Prostate gland (tissue), 2 donors: Measurements from ENCODE around the gene AUTS2.

ENCODE experiments used
- POLR2A ChIP-seq: fragments of 450-650 bp; IDR thresholded peaks from one replicate; pipeline ENCODE4 v1.6.1; 2016; ENCODE audit warnings: antibody characterized with exemption, mild to moderate bottlenecking
- POLR2AphosphoS5 ChIP-seq: sonication (generic); formaldehyde crosslinking; IDR thresholded peaks from one replicate; pipeline ENCODE4 v1.6.1; 2017; ENCODE audit warnings: antibody characterized with exemption
- TF ChIP-seq, protein P1 (sequence below), 4 experiments: fragments of 200-600 bp in 2 of 4; fragments of 450-650 bp in 2 of 4; sonication (generic) in 2 of 4; IDR thresholded peaks; 1 replicate in 3 of 4; 2 replicates in 1 of 4; pipeline ENCODE4 v1.5.1; 2016 to 2019; ENCODE audit warnings: antibody characterized with exemption in 4 of 4, mild to moderate bottlenecking in 2 of 4, moderate library complexity in 2 of 4

DNA sequence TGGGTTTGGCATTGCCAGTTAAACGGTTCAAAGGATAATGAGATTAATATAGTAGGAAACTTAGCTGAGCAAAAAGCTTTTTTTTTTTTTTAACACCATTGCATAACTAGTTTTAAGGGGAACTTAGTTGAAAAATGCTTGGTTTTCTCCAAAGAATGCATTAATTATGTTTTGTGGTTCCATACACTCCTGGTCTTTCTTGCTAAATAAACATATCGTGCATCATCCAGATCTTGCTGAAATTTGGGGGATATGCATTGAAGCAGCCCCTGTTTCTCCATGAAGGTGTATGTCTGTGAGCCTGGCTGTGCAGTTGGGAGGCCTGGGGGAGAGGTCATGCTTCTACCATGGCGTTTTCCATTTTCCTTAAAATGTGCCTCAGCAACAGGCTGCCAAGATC is 975.4 kb downstream of the AUTS2 start:
- TF ChIP-seq, protein P1, sequence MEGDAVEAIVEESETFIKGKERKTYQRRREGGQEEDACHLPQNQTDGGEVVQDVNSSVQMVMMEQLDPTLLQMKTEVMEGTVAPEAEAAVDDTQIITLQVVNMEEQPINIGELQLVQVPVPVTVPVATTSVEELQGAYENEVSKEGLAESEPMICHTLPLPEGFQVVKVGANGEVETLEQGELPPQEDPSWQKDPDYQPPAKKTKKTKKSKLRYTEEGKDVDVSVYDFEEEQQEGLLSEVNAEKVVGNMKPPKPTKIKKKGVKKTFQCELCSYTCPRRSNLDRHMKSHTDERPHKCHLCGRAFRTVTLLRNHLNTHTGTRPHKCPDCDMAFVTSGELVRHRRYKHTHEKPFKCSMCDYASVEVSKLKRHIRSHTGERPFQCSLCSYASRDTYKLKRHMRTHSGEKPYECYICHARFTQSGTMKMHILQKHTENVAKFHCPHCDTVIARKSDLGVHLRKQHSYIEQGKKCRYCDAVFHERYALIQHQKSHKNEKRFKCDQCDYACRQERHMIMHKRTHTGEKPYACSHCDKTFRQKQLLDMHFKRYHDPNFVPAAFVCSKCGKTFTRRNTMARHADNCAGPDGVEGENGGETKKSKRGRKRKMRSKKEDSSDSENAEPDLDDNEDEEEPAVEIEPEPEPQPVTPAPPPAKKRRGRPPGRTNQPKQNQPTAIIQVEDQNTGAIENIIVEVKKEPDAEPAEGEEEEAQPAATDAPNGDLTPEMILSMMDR (IDR thresholded peaks at IDR 0.05), result no peak
- TF ChIP-seq POLR2A (no peak), POLR2AphosphoS5 (no peak)
